Stimulated activated naive CD4-positive, alpha-beta T cell (primary cell): ENCODE results near the gene TBX2.

ENCODE experiments used
- DNase-seq, 6 experiments: peaks; one replicate each; lab custom pipeline; 2025; lab: John Stamatoyannopoulos, UW

Gene TBX2

GRCh38 chr17:61402073-61402541 is 2.5 kb downstream of the TBX2 start:
- DNase-seq = no peak

GRCh38 chr17:61402978-61403800 is 3.5 kb downstream of the TBX2 start:
- DNase-seq = peak in 2 of 6 experiments; percentile 30 to 67

GRCh38 chr17:61403801-61404662 is 4.4 kb downstream of the TBX2 start:
- peak in 3 of 6 experiments; percentile 17 to 34 (median 18) for DNase-seq

GRCh38 chr17:61404663-61404912 is 4.9 kb downstream of the TBX2 start:
- peak in 1 of 6 experiments; percentile 43 for DNase-seq

GRCh38 chr17:61404913-61405685 is 5.5 kb downstream of the TBX2 start:
- peak in 2 of 6 experiments; percentile 5 to 40 for DNase-seq

- no peak for DNase-seq
Measured at GRCh38 chr17:61405686-61406536, 6.3 kb downstream of the TBX2 start.

GRCh38 chr17:61406537-61406845 is 6.8 kb downstream of the TBX2 start:
- DNase-seq = no peak

GRCh38 chr17:61406971-61407911 is 7.6 kb downstream of the TBX2 start:
- no peak for DNase-seq

GRCh38 chr17:61408151-61409041 is 8.8 kb downstream of the TBX2 start:
- peak in 1 of 6 experiments; percentile 29 for DNase-seq

GRCh38 chr17:61409301-61410112 is 9.9 kb downstream of the TBX2 start:
- peak in 4 of 6 experiments; percentile 16 to 39 (median 34) for DNase-seq

- peak; percentile 13 to 71 (median 61) for DNase-seq
Measured at GRCh38 chr17:61410141-61411010, 10.7 kb downstream of the TBX2 start.

- no peak for DNase-seq
Measured at GRCh38 chr17:61411011-61411260, 11.3 kb downstream of the TBX2 start.

GRCh38 chr17:61411261-61412142 is 11.9 kb downstream of the TBX2 start:
- peak in 4 of 6 experiments; percentile 6 to 64 (median 46) for DNase-seq

- peak; percentile 59 to 87 (median 72) for DNase-seq
Measured at GRCh38 chr17:61412143-61412859, 12.7 kb downstream of the TBX2 start.

GRCh38 chr17:61412860-61413660 is 13.4 kb downstream of the TBX2 start:
- DNase-seq = no peak
